ENCODE results near the gene LCK.
"Not testable (repeated sequence)": the region's sequence is repeated elsewhere in the genome, so short reads cannot be mapped to it uniquely, and the experiment has no call there.

LCK gene

GRCh38 chr1:32272557-32273390 is 21.7 kb downstream of the LCK start:
- peak in 1 of 56 donors; percentile 21 for DNase-seq

GRCh38 chr1:32273391-32274208 is 22.5 kb downstream of the LCK start:
- no peak for DNase-seq

- no peak for DNase-seq
Observed at GRCh38 chr1:32274646-32275340, 23.7 kb downstream of the LCK start.

GRCh38 chr1:32275424-32275823 is 24.4 kb downstream of the LCK start:
- DNase-seq: no peak

GRCh38 chr1:32276032-32276782 is 25.1 kb downstream of the LCK start:
- DNase-seq: no peak

- not testable (repeated sequence) for DNase-seq
Observed at GRCh38 chr1:32284777-32285176, 33.7 kb downstream of the LCK start.

- no peak for DNase-seq
Observed at GRCh38 chr1:32285658-32286057, 34.6 kb downstream of the LCK start.

- peak in 2 of 56 donors; percentile 4 to 7 for DNase-seq
Observed at GRCh38 chr1:32286763-32287162, 35.7 kb downstream of the LCK start.

GRCh38 chr1:32289256-32289655 is 38.2 kb downstream of the LCK start:
- DNase-seq: no peak

GRCh38 chr1:32291145-32291707 is 40.2 kb downstream of the LCK start:
- DNase-seq: no peak

GRCh38 chr1:32291708-32292538 is 40.9 kb downstream of the LCK start, which contains the start of gene HDAC1:
HDAC1 (plus strand) TSS chr1:32292083; CDS start chr1:32292170, 87 bp downstream.
- DNase-seq: peak; percentile 27 to 93 (median 78)

- not testable (repeated sequence) for DNase-seq
Observed at GRCh38 chr1:32298211-32298610, 47.1 kb downstream of the LCK start.

- no peak for DNase-seq
Observed at GRCh38 chr1:32299327-32299726, 48.3 kb downstream of the LCK start.

GRCh38 chr1:32303358-32303757 is 52.3 kb downstream of the LCK start:
- DNase-seq: no peak

GRCh38 chr1:32303997-32304622 is 53.0 kb downstream of the LCK start:
- no peak for DNase-seq

GRCh38 chr1:32305310-32305709 is 54.2 kb downstream of the LCK start:
- DNase-seq: no peak

- DNase-seq: no peak
Observed at GRCh38 chr1:32307324-32307723, 56.3 kb downstream of the LCK start.

GRCh38 chr1:32309960-32310359 is 58.9 kb downstream of the LCK start:
- no peak for DNase-seq

GRCh38 chr1:32311709-32312393 is 60.8 kb downstream of the LCK start:
- no peak for DNase-seq

All from nucleus accumbens (tissue), 56 donors.